PC-9 (cell line): ENCODE measurements around the gene NAMPT. TPM values are rescaled to one million over a fixed set of nuclear protein-coding genes. Genes with fewer than 3 reads are reported as not detected.

Source experiments
- BruUV-seq: library from RNA; stranded (reverse); fragments of 400-500 nt; replicated peaks from 2 replicates; lab custom pipeline; 2021; lab: Mats Ljungman, UMichigan
- CTCF ChIA-PET: fragments of 300-600 bp; sonication (Branson Sonifier 250); formaldehyde crosslinking; loops from one replicate; lab custom pipeline; 2022; ENCODE audit warnings: antibody characterized with exemption; lab: Charles Lee
- POLR2A ChIA-PET: fragments of 300-600 bp; sonication (Branson Sonifier 250); formaldehyde crosslinking; loops from one replicate; lab custom pipeline; 2022; ENCODE audit warnings: antibody characterized with exemption; ENCODE audit not compliant: unreplicated experiment; lab: Charles Lee
- DNase-seq, 2 experiments: peaks; one replicate each; pipeline versions ENCODE4 v3.0.0 to v3.0.0-alpha.2; 2015 to 2022; ENCODE audit warnings: mixed read lengths in 1 of 2
- H2AFZ ChIP-seq: fragments of 200-600 bp; sonication (generic); 2 replicates; pipeline ENCODE4 v1.8.1; 2017; ENCODE audit warnings: antibody characterized with exemption
- H3F3A ChIP-seq: fragments of 200-600 bp; sonication (generic); 2 replicates; pipeline ENCODE4 v1.8.1; 2017; ENCODE audit warnings: antibody characterized with exemption, mild to moderate bottlenecking, low read depth; ENCODE audit not compliant: insufficient read depth
- H3K27ac ChIP-seq: fragments of 200-600 bp; sonication (generic); 2 replicates; pipeline ENCODE4 v1.6.1; 2016; ENCODE audit warnings: mixed run types
- H3K27me3 ChIP-seq: fragments of 200-600 bp; sonication (generic); 2 replicates; pipeline ENCODE4 v1.6.1; 2016; ENCODE audit warnings: low read depth, mixed run types; ENCODE audit not compliant: insufficient read depth
- H3K36me3 ChIP-seq: fragments of 200-600 bp; sonication (generic); 2 replicates; pipeline ENCODE4 v1.6.1; 2016; ENCODE audit warnings: low read depth, mixed run types
- H3K4me1 ChIP-seq: fragments of 200-600 bp; sonication (generic); replicated peaks from 2 replicates; pipeline ENCODE4 v1.6.1; 2016; ENCODE audit warnings: mixed run types; ENCODE audit not compliant: insufficient read depth
- H3K4me2 ChIP-seq: fragments of 200-600 bp; sonication (generic); 2 replicates; pipeline ENCODE4 v1.6.1; 2017; ENCODE audit warnings: mixed run types
- H3K4me3 ChIP-seq: fragments of 200-600 bp; sonication (generic); 2 replicates; pipeline ENCODE4 v1.6.1; 2016; ENCODE audit warnings: mixed run types
- H3K79me2 ChIP-seq: fragments of 200-600 bp; sonication (generic); 2 replicates; pipeline ENCODE4 v1.6.1; 2017; ENCODE audit warnings: low read depth, mixed run types
- H3K9me2 ChIP-seq: fragments of 200-600 bp; sonication (generic); 2 replicates; pipeline ENCODE4 v1.8.1; 2017; ENCODE audit warnings: mild to moderate bottlenecking; ENCODE audit not compliant: insufficient read depth
- H3K9me3 ChIP-seq: fragments of 200-600 bp; sonication (generic); 2 replicates; pipeline ENCODE4 v1.8.1; 2016; ENCODE audit warnings: low read depth; ENCODE audit not compliant: insufficient read depth
- H4K20me1 ChIP-seq: fragments of 200-600 bp; sonication (generic); 2 replicates; pipeline ENCODE4 v1.8.1; 2017; ENCODE audit not compliant: insufficient read depth
- EZH2 ChIP-seq: fragments of 200-600 bp; sonication (generic); IDR thresholded peaks from 2 replicates; pipeline ENCODE4 v1.8.0; 2017; ENCODE audit warnings: antibody characterized with exemption, low read depth
- intact Hi-C: fragments of 100-400 bp; cut with micrococcal nuclease; formaldehyde crosslinking; loops from one replicate; pipeline ENCODE4 v1.10.0; 2022; ENCODE audit not compliant: unreplicated experiment
- total RNA-seq: library from RNA; stranded (reverse); gene quantifications from 2 replicates; pipeline ENCODE4 v1.2.3, GENCODE V29; 2021
- TF ChIP-seq, protein P1 (sequence below): fragments of 200-600 bp; sonication (generic); conservative IDR thresholded peaks from 2 replicates; pipeline ENCODE4 v1.6.1; 2017; ENCODE audit warnings: mixed run types, antibody characterized with exemption, mild to moderate bottlenecking, moderate library complexity

NAMPT gene
- total RNA-seq, 1 experiment from 2014 or later, result 302 TPM

- ChIA-PET POLR2A (interaction anchor here (0.5 to 0.6 kb wide), 3 partner anchors 38 to 218 kb away, joined by 5 to 8 read pairs (median 5); no protein-coding TSS in a partner anchor), CTCF (no interaction called here)
- Histone ChIP-seq H3K9me3 (peaks cover 15% of the 10 kb centered on the region), H3K9me2 (no peaks in the 10 kb centered on the region), H3F3A (peaks cover 31% of the 10 kb centered on the region), H4K20me1 (no peaks in the 10 kb centered on the region), H3K36me3 (peaks cover 8% of the 10 kb centered on the region; the same call in 1 of the 2 replicates), H3K4me1 (0 out of 2 replicates have a peak, but pooled peaks cover 11% of the 10 kb centered on the region), H3K4me3 (no peak overlapping the region), H3K27ac (no peak overlapping the region), H3K4me2 (no peak overlapping the region), H2AFZ (no peak overlapping the region), H3K27me3 (no peaks in the 10 kb centered on the region), H3K79me2 (no peaks in the 10 kb centered on the region)
- TF ChIP-seq, protein P1, sequence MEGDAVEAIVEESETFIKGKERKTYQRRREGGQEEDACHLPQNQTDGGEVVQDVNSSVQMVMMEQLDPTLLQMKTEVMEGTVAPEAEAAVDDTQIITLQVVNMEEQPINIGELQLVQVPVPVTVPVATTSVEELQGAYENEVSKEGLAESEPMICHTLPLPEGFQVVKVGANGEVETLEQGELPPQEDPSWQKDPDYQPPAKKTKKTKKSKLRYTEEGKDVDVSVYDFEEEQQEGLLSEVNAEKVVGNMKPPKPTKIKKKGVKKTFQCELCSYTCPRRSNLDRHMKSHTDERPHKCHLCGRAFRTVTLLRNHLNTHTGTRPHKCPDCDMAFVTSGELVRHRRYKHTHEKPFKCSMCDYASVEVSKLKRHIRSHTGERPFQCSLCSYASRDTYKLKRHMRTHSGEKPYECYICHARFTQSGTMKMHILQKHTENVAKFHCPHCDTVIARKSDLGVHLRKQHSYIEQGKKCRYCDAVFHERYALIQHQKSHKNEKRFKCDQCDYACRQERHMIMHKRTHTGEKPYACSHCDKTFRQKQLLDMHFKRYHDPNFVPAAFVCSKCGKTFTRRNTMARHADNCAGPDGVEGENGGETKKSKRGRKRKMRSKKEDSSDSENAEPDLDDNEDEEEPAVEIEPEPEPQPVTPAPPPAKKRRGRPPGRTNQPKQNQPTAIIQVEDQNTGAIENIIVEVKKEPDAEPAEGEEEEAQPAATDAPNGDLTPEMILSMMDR, result no peak
- TF ChIP-seq EZH2, result no peak
- DNase-seq, result no peak
- intact Hi-C loops, result no loop called here
- BruUV-seq, result no TSS peak
Observed at GRCh38 chr7:106243893-106244292, 40.9 kb downstream of the NAMPT start.

DNA sequence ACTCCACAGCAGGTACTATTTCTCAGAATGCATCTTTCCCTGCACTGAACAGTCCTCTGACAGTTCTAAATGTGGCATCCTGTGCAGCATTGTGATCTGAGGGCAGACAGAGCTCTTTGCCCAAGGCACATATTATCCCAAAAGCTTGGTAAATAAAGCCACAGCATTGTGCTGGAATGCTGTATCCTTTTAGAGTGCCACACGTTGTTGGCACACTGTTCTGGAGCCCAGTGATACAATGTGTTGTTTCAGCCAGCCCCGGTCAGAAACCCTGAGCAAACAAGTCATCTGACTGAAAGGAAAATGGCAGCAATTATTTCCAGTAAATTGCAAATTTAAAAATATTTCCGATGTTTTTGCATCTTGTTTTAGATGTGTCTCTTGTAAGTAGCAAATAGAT lies 45.4 kb downstream of the NAMPT start:
- TF ChIP-seq, protein P1, result no peak
- no peak for TF ChIP-seq EZH2
- H3K27ac ChIP-seq, result no peak overlapping the region
- DNase-seq, result peak; percentile 39 to 57
- H3K9me3 ChIP-seq, result peaks cover 7% of the 10 kb centered on the region; the same call in 1 of the 2 replicates
- intact Hi-C loops, result loop anchor here (5.0 kb wide), 1 partner anchor 57 kb away; no protein-coding TSS in a partner anchor
- no peaks in the 10 kb centered on the region for H3K36me3 ChIP-seq
- no peak overlapping the region for H3K4me3 ChIP-seq
- H2AFZ ChIP-seq, result no peak overlapping the region
- no TSS peak for BruUV-seq
- no peaks in the 10 kb centered on the region for H3K27me3 ChIP-seq
- POLR2A ChIA-PET, result interaction anchor here (0.6 kb wide), 1 partner anchor 259 kb away, joined by 3 read pairs; no protein-coding TSS in a partner anchor
- H3K79me2 ChIP-seq, result no peaks in the 10 kb centered on the region
- H3K9me2 ChIP-seq, result no peaks in the 10 kb centered on the region
- H4K20me1 ChIP-seq, result no peaks in the 10 kb centered on the region
- peaks cover 8% of the 10 kb centered on the region; the same call in 1 of the 2 replicates for H3F3A ChIP-seq
- CTCF ChIA-PET, result interaction anchor here (0.8 kb wide), 1 partner anchor 50 kb away, joined by 4 read pairs; no protein-coding TSS in a partner anchor
- 0 out of 2 replicates have a peak, but pooled peaks cover 11% of the 10 kb centered on the region for H3K4me1 ChIP-seq
- H3K4me2 ChIP-seq, result no peak overlapping the region

DNA sequence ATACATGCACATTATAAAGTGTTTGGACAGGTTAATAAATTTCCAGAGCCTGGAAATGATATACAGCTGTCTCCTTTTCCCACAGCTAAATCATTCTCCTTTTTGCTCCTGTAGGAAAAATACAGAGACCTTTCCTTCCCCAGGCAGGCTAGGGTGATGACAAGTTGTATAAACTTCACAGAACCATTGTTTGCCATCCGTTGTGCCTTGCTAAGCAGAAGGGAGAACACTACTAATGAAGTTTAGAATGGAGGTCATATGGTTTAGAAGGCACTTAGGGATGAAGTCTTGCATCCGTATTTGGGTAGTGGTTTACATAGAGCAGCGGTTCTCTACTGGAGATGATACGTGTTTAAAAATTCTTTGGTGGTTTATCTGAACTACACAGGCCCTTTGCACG lies 46.0 kb downstream of the NAMPT start:
- Histone ChIP-seq H3K27me3 (no peaks in the 10 kb centered on the region), H4K20me1 (no peaks in the 10 kb centered on the region), H3K9me3 (peaks cover 7% of the 10 kb centered on the region; the same call in 1 of the 2 replicates), H3K4me3 (no peak overlapping the region), H3K4me2 (no peak overlapping the region), H2AFZ (no peak overlapping the region), H3K27ac (no peak overlapping the region), H3K36me3 (no peaks in the 10 kb centered on the region), H3K9me2 (no peaks in the 10 kb centered on the region), H3K79me2 (no peaks in the 10 kb centered on the region), H3F3A (peaks cover 8% of the 10 kb centered on the region; the same call in 1 of the 2 replicates), H3K4me1 (0 out of 2 replicates have a peak, but pooled peaks cover 11% of the 10 kb centered on the region)
- DNase-seq, result no peak
- ChIA-PET POLR2A (interaction anchor here (0.6 kb wide), 1 partner anchor 260 kb away, joined by 3 read pairs; no protein-coding TSS in a partner anchor), CTCF (interaction anchor here (0.8 kb wide), 1 partner anchor 51 kb away, joined by 4 read pairs; no protein-coding TSS in a partner anchor)
- BruUV-seq, result no TSS peak
- TF ChIP-seq, protein P1, result no peak
- TF ChIP-seq EZH2, result no peak
- intact Hi-C loops, result loop anchor here (5.0 kb wide), 1 partner anchor 57 kb away; no protein-coding TSS in a partner anchor
